ENCODE results near the gene ZNF723.
"Not testable (repeated sequence)": the region's sequence is repeated elsewhere in the genome, so short reads cannot be mapped to it uniquely, and the experiment has no call there.

The ZNF723 gene

DNA sequence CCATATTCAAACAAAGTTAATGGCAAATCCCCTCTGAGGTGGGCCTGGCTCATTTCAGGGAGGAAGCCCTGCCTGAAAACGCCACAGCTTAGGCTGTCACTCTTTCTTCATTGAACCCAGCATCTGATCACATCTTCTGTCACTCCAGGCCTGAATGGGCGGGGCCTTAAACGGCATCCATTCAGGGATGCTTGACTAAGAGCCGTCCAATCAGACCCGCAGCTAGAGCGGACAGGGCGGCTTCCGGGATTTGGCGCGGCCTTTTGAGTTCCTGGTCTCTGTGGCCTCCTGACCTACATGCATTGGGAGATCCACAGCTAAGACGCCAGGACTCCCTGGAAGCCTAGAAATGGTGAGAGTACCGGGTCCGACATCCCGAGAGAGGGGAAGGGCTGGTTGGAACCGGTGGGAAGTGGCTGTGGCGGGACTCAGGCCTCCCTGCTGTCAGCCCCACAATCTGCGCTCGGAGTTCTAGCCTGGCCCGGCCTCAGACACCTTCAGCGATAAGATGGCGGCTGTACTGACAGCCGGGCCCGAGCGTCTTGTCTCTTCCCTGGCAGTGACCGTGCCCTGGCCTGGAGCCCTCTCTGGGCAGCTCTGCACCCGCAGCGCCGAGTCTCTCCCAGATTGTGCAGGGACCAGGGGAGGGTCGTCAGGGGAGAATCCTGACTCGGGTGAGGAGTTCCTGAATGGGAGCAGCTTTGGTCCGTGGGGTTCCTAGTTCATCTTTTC lies at the start of gene ZNF723:
Gene ZNF723 (plus strand): TSS at position 261 of the 732 bp plus-strand sequence. CDS start 89 bp downstream, at position 350.
- no peak for DNase-seq

DNA sequence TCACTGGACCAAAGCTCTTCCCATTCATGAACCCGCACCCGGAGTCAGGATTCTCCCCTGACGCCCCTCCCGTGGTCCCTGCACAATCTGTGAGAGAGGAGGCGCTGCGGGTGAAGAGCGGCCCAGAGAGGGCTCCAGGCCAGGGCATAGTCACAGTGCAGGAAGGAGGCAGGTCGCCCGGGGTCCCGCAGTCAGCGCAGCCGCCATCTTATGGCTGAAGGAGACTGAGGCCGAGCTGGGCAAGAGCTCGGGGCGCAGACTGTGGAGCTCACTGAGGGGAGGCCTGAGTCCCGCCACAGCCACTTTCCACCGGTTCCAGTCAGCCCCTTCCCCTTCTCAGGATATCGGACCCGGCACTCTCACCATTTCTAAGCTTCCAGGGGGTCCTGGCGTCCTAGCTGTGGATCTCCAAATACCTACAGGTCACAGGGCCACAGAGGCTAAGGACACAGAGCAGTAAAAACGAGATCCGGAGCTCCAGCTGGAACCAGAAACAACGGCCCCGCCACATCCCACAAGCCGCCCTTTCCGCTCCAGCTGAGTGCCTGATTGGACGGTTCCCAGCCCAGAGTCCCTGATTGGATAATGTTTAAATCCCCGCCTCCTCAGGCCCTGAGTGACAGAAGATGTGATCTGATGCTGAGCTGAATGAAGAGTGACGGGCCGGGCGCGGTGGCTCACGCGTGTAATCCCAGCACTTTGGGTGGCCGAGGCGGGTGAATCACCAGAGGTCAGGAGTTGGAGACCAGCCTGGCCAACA lies 48.3 kb upstream of the ZNF723 start, which contains the start of gene ZNF99:
Gene ZNF99 (minus strand): TSS at position 501 of the 760 bp plus-strand sequence. CDS start 135 bp downstream, at position 366.
- no peak for DNase-seq

DNA sequence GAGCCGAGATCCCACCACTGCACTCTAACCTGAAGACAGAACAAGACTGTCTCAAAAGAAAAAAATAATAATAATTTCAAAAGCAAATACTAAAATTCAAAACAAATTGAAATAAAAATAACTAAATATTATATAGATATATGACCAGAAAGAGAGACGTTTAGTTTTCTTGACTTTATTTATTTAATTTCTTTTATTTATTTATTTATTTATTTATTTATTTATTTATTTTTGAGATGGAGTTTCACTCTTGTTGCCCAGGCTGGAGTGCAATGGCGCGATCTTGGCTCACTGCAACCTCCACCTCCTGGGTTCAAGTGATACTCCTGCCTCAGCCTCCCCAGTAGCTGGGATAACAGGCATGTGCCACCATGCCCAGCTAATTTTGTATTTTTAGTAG lies 39.2 kb upstream of the ZNF723 start:
- not testable (repeated sequence) for DNase-seq

DNA sequence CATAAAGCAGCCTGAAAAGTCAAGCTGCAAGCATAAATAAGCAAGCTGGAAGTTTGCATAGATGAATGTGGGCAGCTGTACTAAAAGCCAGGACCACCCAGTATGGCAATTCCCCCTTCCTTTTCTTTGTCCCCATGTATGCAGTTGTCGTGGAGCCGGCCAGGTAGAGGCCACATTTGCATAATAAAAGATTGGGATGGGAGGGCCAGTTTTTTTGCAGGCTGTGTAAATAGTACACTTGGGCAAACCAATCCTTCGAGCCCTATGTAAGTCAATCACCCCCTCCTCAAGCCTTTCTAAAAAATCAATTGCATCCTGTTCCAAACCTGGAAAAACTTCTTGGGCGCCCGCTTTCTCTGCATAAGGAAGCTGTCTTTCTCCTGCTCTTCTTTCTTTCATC lies 35.1 kb upstream of the ZNF723 start:
- no peak for DNase-seq

DNA sequence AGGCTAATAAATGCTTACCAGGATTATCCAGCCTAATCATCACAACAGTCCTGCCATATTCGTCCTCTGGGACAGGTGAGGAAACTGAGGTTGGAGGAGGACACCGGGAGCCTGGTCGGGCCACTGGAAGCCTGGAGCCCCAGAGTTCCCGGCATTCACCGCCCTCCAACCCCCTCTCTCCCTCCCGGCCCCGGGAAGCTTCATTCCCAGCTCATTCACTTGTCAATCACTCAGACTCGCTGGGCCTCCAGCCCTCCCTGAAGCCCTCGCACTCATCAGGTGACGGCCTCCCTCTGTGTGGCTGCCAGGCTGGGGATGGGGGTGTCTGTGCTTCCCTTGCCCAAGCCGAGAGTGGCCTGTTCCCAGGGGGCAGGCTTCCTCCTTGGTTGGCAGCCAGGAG lies 25.7 kb upstream of the ZNF723 start:
- DNase-seq, result no peak

DNA sequence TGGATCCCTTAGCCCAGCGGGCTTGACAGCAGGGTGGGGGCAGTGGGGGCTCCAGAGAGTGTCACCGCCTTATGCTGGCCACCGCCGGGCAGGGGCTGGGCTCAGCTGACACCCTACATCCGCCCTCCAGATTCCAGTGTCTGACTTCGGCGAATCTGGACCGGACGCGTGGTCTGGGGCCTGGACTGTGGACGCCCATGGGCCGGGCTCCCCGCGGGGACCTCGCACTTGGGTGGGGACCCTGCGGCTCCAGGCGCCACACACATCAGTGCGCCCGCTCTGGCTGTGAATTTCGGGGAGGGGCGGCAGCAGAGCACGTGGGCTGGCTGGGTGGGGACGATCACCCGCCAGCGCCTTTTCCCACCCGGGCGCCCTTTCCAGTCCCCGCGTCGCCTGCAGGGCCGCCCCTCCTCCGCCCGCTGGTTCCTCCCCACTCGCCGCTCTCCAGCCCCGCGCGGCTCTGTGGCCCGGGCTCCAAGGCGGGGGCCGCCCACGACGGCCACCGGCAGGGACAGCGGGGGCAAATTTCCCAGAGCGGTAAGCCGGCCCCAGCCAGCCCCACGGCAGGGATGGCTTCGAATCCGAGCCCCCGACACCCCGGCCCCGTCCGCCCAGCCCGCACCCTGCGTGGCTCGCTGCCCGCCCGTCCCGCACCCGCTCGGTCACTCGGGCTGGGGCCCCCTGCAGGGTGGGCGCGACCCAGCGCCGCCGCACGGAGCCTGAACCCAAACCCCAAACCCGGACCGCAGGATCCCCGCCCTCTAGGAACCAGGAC lies 24.8 kb upstream of the ZNF723 start:
- DNase-seq, result no peak

DNA sequence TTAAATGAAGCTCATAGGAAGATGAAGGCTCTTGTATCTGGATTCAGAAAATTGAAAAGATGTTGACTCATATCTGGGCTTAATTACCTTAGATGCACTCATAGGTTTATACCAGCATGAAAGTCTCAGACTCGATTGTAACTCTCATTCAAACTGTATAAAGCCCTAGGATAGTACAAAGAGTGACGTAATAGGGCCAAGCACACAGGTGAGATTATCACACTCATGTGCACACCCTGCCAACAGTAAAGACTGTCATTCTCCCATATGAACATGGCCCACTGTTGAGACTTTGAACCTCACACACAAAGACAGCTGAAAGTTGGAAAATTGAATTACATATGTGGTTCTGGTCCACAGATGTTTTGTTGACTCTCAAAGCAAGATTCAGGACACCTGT lies 18.0 kb upstream of the ZNF723 start:
- no peak for DNase-seq

DNA sequence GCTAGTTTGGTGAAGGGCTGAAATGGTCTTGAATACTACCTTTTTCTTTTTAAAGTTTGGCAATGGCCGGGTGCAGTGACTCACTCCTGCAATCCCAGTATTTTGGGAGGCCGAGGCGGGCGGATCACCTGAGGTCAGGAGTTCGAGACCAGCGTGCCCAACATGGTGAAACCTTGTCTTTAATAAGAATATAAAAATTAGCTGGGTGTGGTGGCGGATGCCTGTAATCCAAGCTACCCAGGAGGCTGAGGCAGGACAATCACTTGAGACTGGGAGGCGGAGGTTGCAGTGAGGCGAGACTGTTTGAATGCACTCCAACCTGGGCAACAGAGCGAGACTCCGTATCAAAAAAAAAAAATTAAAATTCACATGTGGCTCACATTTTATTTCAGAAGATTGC lies 880 bp upstream of the ZNF723 start:
- no peak for DNase-seq

DNA sequence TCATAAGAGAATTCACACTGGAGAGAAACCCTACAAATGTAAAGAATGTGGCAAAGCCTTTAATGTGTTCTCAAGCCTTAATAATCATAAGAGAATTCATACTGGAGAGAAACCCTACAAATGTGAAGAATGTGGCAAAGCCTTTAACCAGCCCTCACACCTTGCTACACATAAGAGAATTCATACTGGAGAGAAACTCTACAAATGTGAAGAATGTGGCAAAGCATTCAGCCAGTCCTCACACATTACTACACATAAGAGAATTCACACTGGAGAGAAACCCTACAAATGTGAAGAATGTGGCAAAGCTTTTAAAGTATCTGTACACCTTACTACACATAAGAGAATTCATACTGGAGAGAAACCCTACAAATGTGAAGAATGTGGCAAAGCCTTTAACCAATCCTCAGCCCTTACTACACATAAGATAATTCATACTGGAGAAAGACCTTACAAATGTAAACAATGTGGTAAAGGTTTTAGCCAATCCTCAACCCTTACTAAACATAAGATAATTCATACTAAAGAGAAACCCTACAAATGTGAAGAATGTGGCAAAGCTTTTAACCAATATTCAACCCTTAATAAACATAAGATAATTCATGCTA lies 25.7 kb downstream of the ZNF723 start:
- not testable (repeated sequence) for DNase-seq

DNA sequence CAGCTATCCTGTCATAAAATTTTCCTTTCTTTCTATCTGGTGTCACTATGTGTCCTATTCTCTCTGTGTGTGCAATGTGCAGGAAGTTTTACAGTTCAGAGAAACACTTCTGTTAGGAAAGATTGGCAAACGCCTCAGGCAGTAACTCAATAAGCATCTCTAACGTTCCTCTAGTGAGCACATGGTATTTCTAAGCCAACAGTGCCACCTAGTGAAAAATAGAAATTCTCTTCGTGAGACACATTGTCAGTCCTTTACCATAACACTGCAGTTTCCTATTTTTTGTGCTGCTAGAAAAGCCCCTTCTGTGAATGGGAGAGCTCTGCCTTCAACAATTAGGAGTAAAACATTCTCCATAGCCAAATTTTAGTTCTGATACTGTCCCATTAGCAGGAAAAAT lies 50.7 kb downstream of the ZNF723 start:
- no peak for DNase-seq

DNA sequence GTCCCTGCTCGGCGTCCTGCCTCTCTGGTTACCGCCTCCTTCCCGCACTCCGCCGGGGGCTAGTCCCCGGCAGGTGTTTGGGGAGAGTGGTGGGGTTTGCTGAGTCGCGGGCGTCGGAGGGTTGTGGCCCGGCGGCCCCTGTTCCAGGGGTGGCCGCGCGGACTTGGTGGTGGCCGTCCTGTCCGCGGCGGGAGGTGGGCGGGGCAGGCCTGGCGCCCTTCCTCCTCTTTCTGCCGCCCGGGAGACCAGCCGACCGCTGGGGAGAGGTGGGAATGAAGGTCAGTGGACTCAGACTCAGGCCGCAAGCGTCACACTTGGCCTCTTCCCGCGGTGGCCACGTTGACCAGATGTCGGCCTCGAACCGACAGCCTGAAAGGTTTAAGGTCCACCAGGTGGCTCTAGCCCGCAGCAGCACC lies 61.8 kb downstream of the ZNF723 start:
- DNase-seq, result no peak

DNA sequence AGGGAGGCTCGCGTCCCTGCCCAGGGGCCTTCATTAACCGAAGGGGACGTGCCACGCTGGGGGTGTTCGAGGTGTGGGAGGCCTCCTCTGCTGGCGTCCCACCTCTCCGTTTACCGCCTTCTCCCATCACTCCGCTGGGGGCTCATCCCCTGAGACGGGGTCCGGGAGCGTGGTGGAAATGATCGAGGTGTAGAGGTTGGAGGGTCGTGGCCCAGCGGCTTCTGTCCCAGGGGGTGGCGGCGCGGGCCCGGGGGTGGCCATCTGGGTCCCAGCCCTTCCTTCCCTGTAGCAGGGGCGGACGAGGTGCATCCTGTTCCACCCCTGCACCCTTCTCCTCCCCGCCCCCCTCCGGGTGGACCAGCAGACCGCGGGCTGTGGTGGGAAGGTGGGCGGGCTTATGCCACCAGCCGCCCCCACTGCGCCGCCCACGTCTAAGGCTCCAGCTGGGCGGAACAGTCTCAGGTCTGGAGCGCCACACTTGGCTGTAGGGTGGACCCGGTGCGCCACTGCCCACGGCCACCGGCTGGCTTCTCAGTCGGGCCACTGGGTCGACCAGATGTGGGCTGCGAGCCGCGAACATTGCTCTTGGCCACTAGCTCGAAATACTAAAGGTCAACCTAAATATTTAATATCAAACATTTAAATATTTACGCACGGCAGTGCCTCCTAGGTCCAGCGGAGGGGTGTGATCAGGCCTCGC lies 69.5 kb downstream of the ZNF723 start:
- DNase-seq, result no peak

Data from activated T-cell treated with anti-CD3 and anti-CD28 coated beads for 4 hours (primary cell).